ENCODE data around the gene CARD14. TPM values are rescaled to one million over a fixed set of nuclear protein-coding genes. Genes with fewer than 3 reads are reported as not detected.

The CARD14 gene
- total RNA-seq, 2 experiments from 2014 or later, result not detected

DNA sequence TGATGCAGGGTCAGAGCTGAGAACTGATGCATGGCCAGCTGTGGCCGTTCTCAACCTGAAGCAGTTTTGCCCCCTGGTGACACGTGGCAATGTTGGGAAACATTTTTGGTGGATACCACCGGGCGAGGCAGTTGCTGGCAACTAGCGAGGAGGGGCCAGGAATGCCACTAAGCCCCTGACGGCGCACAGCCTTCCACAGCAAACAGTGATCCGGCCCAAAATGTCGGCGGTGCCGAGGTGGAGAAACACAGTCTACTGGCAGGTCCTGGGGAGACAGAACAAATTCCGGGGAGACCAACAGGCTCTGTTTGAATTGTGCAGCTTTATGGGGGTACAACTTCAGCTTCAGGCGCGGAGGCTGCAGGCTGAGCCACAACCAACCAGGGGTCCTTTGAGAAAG lies 58.6 kb downstream of the CARD14 start:
- Mint-ChIP-seq H3K36me3 (ENCODE audit: low read depth) (peaks cover 63% of the 10 kb centered on the region), H3K4me3 (no peak overlapping the region), H3K4me1 (ENCODE audit: low read depth) (no peaks in the 10 kb centered on the region), H3K27me3 (no peaks in the 10 kb centered on the region), H3K9me3 (peaks cover 4% of the 10 kb centered on the region), H3K27ac (no peak overlapping the region)
- peaks cover 11 to 15% of the 10 kb centered on the region in 2 experiments for H3K9me3 ChIP-seq (ENCODE audit: control insufficient read depth in 1 of 2, insufficient read depth in 1 of 2, low read length in 2 of 2)
- DNase-seq (no peak), ATAC-seq (ENCODE audit: poor library complexity) (no peak)
- H3K27me3 ChIP-seq (ENCODE audit: control insufficient read depth in 1 of 2, insufficient read depth in 2 of 2, low read length in 2 of 2), result no peaks in the 10 kb centered on the region
- TF ChIP-seq, protein P1, sequence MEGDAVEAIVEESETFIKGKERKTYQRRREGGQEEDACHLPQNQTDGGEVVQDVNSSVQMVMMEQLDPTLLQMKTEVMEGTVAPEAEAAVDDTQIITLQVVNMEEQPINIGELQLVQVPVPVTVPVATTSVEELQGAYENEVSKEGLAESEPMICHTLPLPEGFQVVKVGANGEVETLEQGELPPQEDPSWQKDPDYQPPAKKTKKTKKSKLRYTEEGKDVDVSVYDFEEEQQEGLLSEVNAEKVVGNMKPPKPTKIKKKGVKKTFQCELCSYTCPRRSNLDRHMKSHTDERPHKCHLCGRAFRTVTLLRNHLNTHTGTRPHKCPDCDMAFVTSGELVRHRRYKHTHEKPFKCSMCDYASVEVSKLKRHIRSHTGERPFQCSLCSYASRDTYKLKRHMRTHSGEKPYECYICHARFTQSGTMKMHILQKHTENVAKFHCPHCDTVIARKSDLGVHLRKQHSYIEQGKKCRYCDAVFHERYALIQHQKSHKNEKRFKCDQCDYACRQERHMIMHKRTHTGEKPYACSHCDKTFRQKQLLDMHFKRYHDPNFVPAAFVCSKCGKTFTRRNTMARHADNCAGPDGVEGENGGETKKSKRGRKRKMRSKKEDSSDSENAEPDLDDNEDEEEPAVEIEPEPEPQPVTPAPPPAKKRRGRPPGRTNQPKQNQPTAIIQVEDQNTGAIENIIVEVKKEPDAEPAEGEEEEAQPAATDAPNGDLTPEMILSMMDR (IDR thresholded peaks at IDR 0.05), result no peak
- ChIA-PET CTCF (no interaction called here), POLR2A (no interaction called here)
- peaks cover 23% of the 10 kb centered on the region for H3K36me3 ChIP-seq (ENCODE audit: insufficient read depth, low read length)
- H3K4me3 ChIP-seq (ENCODE audit: low read length), result no peak overlapping the region
- intact Hi-C loops (cut with DNase I, micrococcal nuclease), result no loop called here
- no peak overlapping the region for H3K27ac ChIP-seq (ENCODE audit: low read depth in 1 of 2, low read length in 2 of 2)
- peaks cover 3% of the 10 kb centered on the region for H3K4me1 ChIP-seq (ENCODE audit: insufficient read depth, low read length)

GRCh38 chr17:80229011-80229410 lies 59.2 kb downstream of the CARD14 start:
- H3K9me3 ChIP-seq (ENCODE audit: control insufficient read depth in 1 of 2, insufficient read depth in 1 of 2, low read length in 2 of 2), result peaks cover 17% of the 10 kb centered on the region in 2 experiments
- H3K27me3 Mint-ChIP-seq, result no peaks in the 10 kb centered on the region
- H3K4me1 Mint-ChIP-seq (ENCODE audit: low read depth), result no peaks in the 10 kb centered on the region
- peaks cover 26% of the 10 kb centered on the region for H3K36me3 ChIP-seq (ENCODE audit: insufficient read depth, low read length)
- DNase-seq (no peak), ATAC-seq (ENCODE audit: poor library complexity) (no peak)
- H3K27me3 ChIP-seq (ENCODE audit: control insufficient read depth in 1 of 2, insufficient read depth in 2 of 2, low read length in 2 of 2), result no peaks in the 10 kb centered on the region
- peaks cover 65% of the 10 kb centered on the region for H3K36me3 Mint-ChIP-seq (ENCODE audit: low read depth)
- no peak overlapping the region for H3K27ac Mint-ChIP-seq
- no peak overlapping the region for H3K4me3 Mint-ChIP-seq
- ChIA-PET POLR2A (no interaction called here), CTCF (no interaction called here)
- H3K27ac ChIP-seq (ENCODE audit: low read depth in 1 of 2, low read length in 2 of 2), result no peak overlapping the region
- no peaks in the 10 kb centered on the region for H3K4me1 ChIP-seq (ENCODE audit: insufficient read depth, low read length)
- peaks cover 4% of the 10 kb centered on the region for H3K9me3 Mint-ChIP-seq
- intact Hi-C loops (cut with DNase I, micrococcal nuclease), result no loop called here
- TF ChIP-seq, protein P1 (IDR thresholded peaks at IDR 0.05), result no peak
- no peak overlapping the region for H3K4me3 ChIP-seq (ENCODE audit: low read length)

- H3K36me3 ChIP-seq (ENCODE audit: insufficient read depth, low read length), result peaks cover 38% of the 10 kb centered on the region
- Mint-ChIP-seq H3K4me1 (ENCODE audit: low read depth) (no peaks in the 10 kb centered on the region), H3K4me3 (no peak overlapping the region), H3K27ac (no peak overlapping the region), H3K9me3 (peaks cover 4% of the 10 kb centered on the region), H3K27me3 (no peaks in the 10 kb centered on the region), H3K36me3 (ENCODE audit: low read depth) (peaks cover 77% of the 10 kb centered on the region)
- intact Hi-C loops (cut with DNase I, micrococcal nuclease), result no loop called here
- ChIA-PET POLR2A (no interaction called here), CTCF (no interaction called here)
- ATAC-seq (ENCODE audit: poor library complexity) (no peak), DNase-seq (no peak)
- H3K4me3 ChIP-seq (ENCODE audit: low read length), result no peak overlapping the region
- H3K27ac ChIP-seq (ENCODE audit: low read depth in 1 of 2, low read length in 2 of 2), result no peak overlapping the region
- TF ChIP-seq, protein P1 (IDR thresholded peaks at IDR 0.05), result no peak
- H3K4me1 ChIP-seq (ENCODE audit: insufficient read depth, low read length), result no peaks in the 10 kb centered on the region
- no peaks in the 10 kb centered on the region for H3K27me3 ChIP-seq (ENCODE audit: control insufficient read depth in 1 of 2, insufficient read depth in 2 of 2, low read length in 2 of 2)
- peaks cover 17 to 19% of the 10 kb centered on the region in 2 experiments for H3K9me3 ChIP-seq (ENCODE audit: control insufficient read depth in 1 of 2, insufficient read depth in 1 of 2, low read length in 2 of 2)
These were observed 62.6 kb downstream of the CARD14 start for GRCh38 chr17:80232438-80232837.
